H1 (cell line): ENCODE results near the gene BRINP3. TPM values are rescaled to one million over a fixed set of nuclear protein-coding genes. Genes with fewer than 3 reads are reported as not detected.

ENCODE experiments used
- CTCF ChIA-PET: fragments of 300-600 bp; sonication (Branson Sonifier 250); formaldehyde crosslinking; loops from one replicate; lab custom pipeline; 2021; ENCODE audit not compliant: partially characterized antibody; lab: Charles Lee
- POLR2A ChIA-PET: fragments of 300-600 bp; sonication (Branson Sonifier 250); formaldehyde crosslinking; loops from one replicate; lab custom pipeline; 2021; ENCODE audit warnings: inconsistent platforms; ENCODE audit not compliant: partially characterized antibody; lab: Charles Lee
- DNase-seq, 2 experiments: peaks; one replicate each; pipeline versions ENCODE4 v3.0.0 to v3.0.0-alpha.2; 2010 to 2022; ENCODE audit warnings: low spot score in 2 of 2, low read depth in 1 of 2, mixed read lengths in 1 of 2
- FAIRE-seq: peaks from 2 replicates; lab custom pipeline; 2011; peaks lifted over from hg19 to GRCh38; lab: Jason Lieb, UNC
- H2AFZ ChIP-seq: 2 replicates; pipeline ENCODE4 v1.8.1; 2012; ENCODE audit warnings: low read length, inconsistent platforms
- H2AK5ac ChIP-seq: 2 replicates; pipeline ENCODE4 v1.6.1; 2013; ENCODE audit warnings: low read depth, low read length
- H2BK120ac ChIP-seq: replicated peaks from 2 replicates; pipeline ENCODE3; 2013; ENCODE audit warnings: low read depth, low read length, inconsistent platforms
- H2BK12ac ChIP-seq: 2 replicates; pipeline ENCODE4 v1.6.1; 2013; ENCODE audit warnings: low read depth, low read length
- H2BK15ac ChIP-seq: 2 replicates; pipeline ENCODE4 v1.6.1; 2013; ENCODE audit warnings: low read length
- H2BK20ac ChIP-seq: 2 replicates; pipeline ENCODE4 v1.6.1; 2013; ENCODE audit warnings: low read length
- H2BK5ac ChIP-seq: 2 replicates; pipeline ENCODE4 v1.6.1; 2013; ENCODE audit warnings: low read depth, low read length
- H3K14ac ChIP-seq: 2 replicates; pipeline ENCODE4 v1.6.1; 2013; ENCODE audit warnings: inconsistent platforms; ENCODE audit not compliant: insufficient read length
- H3K18ac ChIP-seq: 2 replicates; pipeline ENCODE4 v1.6.1; 2013; ENCODE audit warnings: low read length; ENCODE audit errors: extremely low read depth
- H3K23ac ChIP-seq: 2 replicates; pipeline ENCODE4 v1.6.1; 2013; ENCODE audit warnings: inconsistent platforms; ENCODE audit not compliant: insufficient read length
- H3K23me2 ChIP-seq: 2 replicates; pipeline ENCODE4 v1.6.1; 2013; ENCODE audit warnings: low read depth, low read length
- H3K27ac ChIP-seq: 2 replicates; pipeline ENCODE4 v1.6.1; 2011; ENCODE audit warnings: low read depth, low read length, inconsistent platforms
- H3K27me3 ChIP-seq, 4 experiments: replicated peaks in 1 of 4; 1 replicate in 1 of 4; 2 replicates in 3 of 4; pipeline versions ENCODE4 v1.6.1 to v1.8.1; 2011 to 2013; ENCODE audit warnings: low read length in 3 of 4, mild to moderate bottlenecking in 3 of 4, inconsistent platforms in 2 of 4, mixed read lengths in 2 of 4, moderate library complexity in 1 of 4; ENCODE audit not compliant: control insufficient read depth in 3 of 4, insufficient read depth in 3 of 4; ENCODE audit errors: extremely low read depth in 1 of 4
- H3K36me3 ChIP-seq, 4 experiments: 2 replicates each; pipeline versions ENCODE4 v1.6.1 to v1.8.1; 2011 to 2013; ENCODE audit warnings: mild to moderate bottlenecking in 4 of 4, low read length in 3 of 4, moderate library complexity in 2 of 4, control low read depth in 1 of 4, inconsistent platforms in 1 of 4; ENCODE audit not compliant: insufficient read depth in 4 of 4, control insufficient read depth in 2 of 4
- H3K4ac ChIP-seq: replicated peaks from 2 replicates; pipeline ENCODE3; 2013; ENCODE audit warnings: low read length, low read depth, mixed read lengths, inconsistent platforms; ENCODE audit not compliant: insufficient read length
- H3K4me1 ChIP-seq, 4 experiments: replicated peaks in 1 of 4; 1 replicate in 1 of 4; 2 replicates in 3 of 4; pipeline versions ENCODE4 v1.6.1 to v1.8.1; 2011 to 2013; ENCODE audit warnings: low read length in 3 of 4, inconsistent platforms in 2 of 4, mixed read lengths in 1 of 4; ENCODE audit not compliant: insufficient read depth in 4 of 4, control insufficient read depth in 3 of 4
- H3K4me2 ChIP-seq, 2 experiments: 2 replicates each; pipeline versions ENCODE4 v1.6.1 to v1.8.1; 2011 to 2013; ENCODE audit warnings: low read depth in 2 of 2, low read length in 2 of 2, control low read depth in 1 of 2, inconsistent platforms in 1 of 2, mild to moderate bottlenecking in 1 of 2; ENCODE audit not compliant: insufficient read depth in 1 of 2
- H3K4me3 ChIP-seq, 4 experiments: fragments of 200-600, 300-600 bp in 1 of 4; sonication (generic), shearing (Covaris generic), sonication (Bioruptor Twin) in 1 of 4; 2 replicates each; pipeline versions ENCODE4 v1.5.1 to v1.8.1; 2011 to 2016; ENCODE audit warnings: low read length in 4 of 4, low read depth in 3 of 4, control low read depth in 2 of 4, inconsistent platforms in 2 of 4, mild to moderate bottlenecking in 2 of 4, mixed read lengths in 1 of 4, moderate library complexity in 1 of 4; ENCODE audit not compliant: insufficient read depth in 2 of 4; ENCODE audit errors: extremely low read depth in 1 of 4
- H3K56ac ChIP-seq: replicated peaks from 2 replicates; pipeline ENCODE3; 2013; ENCODE audit warnings: low read depth, mild to moderate bottlenecking, mixed read lengths, low read length, inconsistent platforms; ENCODE audit not compliant: insufficient read length
- H3K79me1 ChIP-seq: 2 replicates; pipeline ENCODE4 v1.6.1; 2013; ENCODE audit warnings: low read depth, low read length, control low read depth
- H3K79me2 ChIP-seq, 2 experiments: 2 replicates each; pipeline versions ENCODE4 v1.6.1 to v1.8.1; 2012 to 2013; ENCODE audit warnings: low read length in 2 of 2, mild to moderate bottlenecking in 2 of 2, inconsistent platforms in 1 of 2; ENCODE audit not compliant: insufficient read depth in 2 of 2, control insufficient read depth in 1 of 2
- H3K9ac ChIP-seq, 4 experiments: replicated peaks in 1 of 4; 1 replicate in 1 of 4; 2 replicates in 3 of 4; pipeline versions ENCODE4 v1.6.1 to v1.8.1; 2011 to 2013; ENCODE audit warnings: low read depth in 3 of 4, low read length in 3 of 4, control low read depth in 2 of 4, mild to moderate bottlenecking in 2 of 4, moderate library complexity in 2 of 4, inconsistent platforms in 1 of 4; ENCODE audit errors: extremely low read depth in 1 of 4
- H3K9me3 ChIP-seq, 2 experiments: 2 replicates each; pipeline versions ENCODE4 v1.6.1 to v1.8.1; 2012 to 2013; ENCODE audit warnings: mild to moderate bottlenecking in 2 of 2, moderate library complexity in 2 of 2, control low read depth in 1 of 2, inconsistent platforms in 1 of 2, low read depth in 1 of 2, low read length in 1 of 2, mixed read lengths in 1 of 2; ENCODE audit not compliant: insufficient read depth in 2 of 2
- H4K20me1 ChIP-seq, 2 experiments: replicated peaks in 1 of 2; 2 replicates each; pipeline versions ENCODE3 to v1.8.1; 2011 to 2013; ENCODE audit warnings: inconsistent platforms in 2 of 2, low read length in 2 of 2, mild to moderate bottlenecking in 1 of 2; ENCODE audit not compliant: insufficient read depth in 2 of 2, control insufficient read depth in 1 of 2
- H4K5ac ChIP-seq: 2 replicates; pipeline ENCODE4 v1.6.1; 2013; ENCODE audit warnings: low read length, low read depth, mixed read lengths, inconsistent platforms; ENCODE audit not compliant: insufficient read length
- H4K8ac ChIP-seq: 2 replicates; pipeline ENCODE4 v1.8.0; 2013; ENCODE audit warnings: mild to moderate bottlenecking, moderate library complexity, low read length, inconsistent platforms; ENCODE audit not compliant: insufficient read depth; ENCODE audit errors: extremely low read depth
- H4K91ac ChIP-seq: replicated peaks from 2 replicates; pipeline ENCODE3; 2013; ENCODE audit warnings: low read length, mixed read lengths, inconsistent platforms; ENCODE audit not compliant: insufficient read length
- ATF3 ChIP-seq: IDR thresholded peaks from 2 replicates; pipeline ENCODE4 v1.6.1; 2011; ENCODE audit warnings: low read depth, mild to moderate bottlenecking, low read length; ENCODE audit not compliant: insufficient read depth
- CHD2 ChIP-seq: IDR thresholded peaks from 2 replicates; pipeline ENCODE4 v1.6.1; 2012; ENCODE audit warnings: low read length, improper control_type of control experiment
- CTBP2 ChIP-seq: IDR thresholded peaks from 2 replicates; pipeline ENCODE4 v1.7.0; 2011; ENCODE audit warnings: borderline replicate concordance, mild to moderate bottlenecking, moderate library complexity, mixed read lengths, low read length; ENCODE audit not compliant: insufficient read depth, insufficient read length
- EZH2 ChIP-seq: fragments of 200-600 bp; sonication (generic); IDR thresholded peaks from 2 replicates; pipeline ENCODE4 v1.7.1; 2012; ENCODE audit warnings: low read depth, mild to moderate bottlenecking, moderate library complexity, low read length, inconsistent platforms; ENCODE audit not compliant: severe bottlenecking
- KDM1A ChIP-seq: fragments of 200-600, 300-600 bp; sonication (generic); IDR thresholded peaks from 2 replicates; pipeline ENCODE4 v1.7.1; 2016; ENCODE audit warnings: mild to moderate bottlenecking, low read length, borderline replicate concordance
- PHF8 ChIP-seq: fragments of 200-600 bp; sonication (generic); conservative IDR thresholded peaks from 2 replicates; pipeline ENCODE4 v1.7.1; 2012; ENCODE audit warnings: low read depth, mild to moderate bottlenecking, inconsistent platforms, low read length, moderate library complexity
- POLR2A ChIP-seq, 2 experiments: IDR thresholded peaks; 1 replicate in 1 of 2; 2 replicates in 1 of 2; pipeline ENCODE4 v1.6.1; 2011; ENCODE audit warnings: low read depth in 2 of 2, low read length in 2 of 2, mild to moderate bottlenecking in 2 of 2; ENCODE audit errors: control extremely low read depth in 1 of 2
- POU5F1 ChIP-seq: IDR thresholded peaks from 2 replicates; pipeline ENCODE4 v1.6.1; 2011; ENCODE audit warnings: low read depth, mild to moderate bottlenecking, low read length, moderate library complexity
- RAD21 ChIP-seq, 2 experiments: IDR thresholded peaks in 1 of 2; conservative IDR thresholded peaks in 1 of 2; 2 replicates each; pipeline ENCODE4 v1.6.1; 2011; ENCODE audit warnings: low read depth in 2 of 2, low read length in 2 of 2, improper control_type of control experiment in 1 of 2, inconsistent platforms in 1 of 2, mild to moderate bottlenecking in 1 of 2, moderate library complexity in 1 of 2
- RNF2 ChIP-seq: fragments of 200-900, 300-1000 bp; sonication (generic); IDR thresholded peaks from 2 replicates; pipeline ENCODE4 v1.7.1; 2016; ENCODE audit warnings: borderline replicate concordance, low read depth, mild to moderate bottlenecking, antibody characterized with exemption, low read length; ENCODE audit not compliant: poor library complexity, severe bottlenecking; ENCODE audit errors: missing control alignments
- RXRA ChIP-seq: IDR thresholded peaks from 2 replicates; pipeline ENCODE4 v1.6.1; 2011; ENCODE audit warnings: low read depth, mild to moderate bottlenecking, low read length, moderate library complexity; ENCODE audit not compliant: insufficient read depth
- SIRT6 ChIP-seq: IDR thresholded peaks from one replicate; pipeline ENCODE4 v1.7.1; 2012; ENCODE audit warnings: low read length, inconsistent platforms
- TEAD4 ChIP-seq: IDR thresholded peaks from 2 replicates; pipeline ENCODE4 v1.6.1; 2012; ENCODE audit warnings: low read depth, low read length, inconsistent platforms, mixed read lengths
- WGBS, 2 experiments: shearing (Covaris generic) in 1 of 2; methylation state at CpG; one replicate each; pipeline versions ENCODE4 v1.1.6 to v1.1.7; 2013 to 2015; ENCODE audit warnings: low lambda C conversion rate in 2 of 2, mixed read lengths in 2 of 2, inconsistent platforms in 1 of 2, low coverage in 1 of 2, missing lambda C conversion rate in 1 of 2; ENCODE audit not compliant: insufficient replicate concordance in 2 of 2, insufficient coverage in 1 of 2, insufficient read length in 1 of 2; ENCODE audit errors: extremely low coverage in 1 of 2, missing lambda C conversion rate in 1 of 2; 5-methylcytosine and 5-hydroxymethylcytosine counted together
- polyA plus RNA-seq, 7 experiments: library from polyadenylated mRNA; depleted of rRNA in 3 of 7; stranded (reverse) in 5 of 7; unstranded in 2 of 7; fragments of >200 nt in 5 of 7; fragments of 200-250 nt in 2 of 7; gene quantifications; 1 replicate in 5 of 7; 2 replicates in 1 of 7; 4 replicates in 1 of 7; pipeline versions ENCODE4 v1.2.1 to v1.2.3, GENCODE V29; 2011 to 2013; ENCODE audit warnings: missing spikeins in 2 of 7, mixed read lengths in 2 of 7
- total RNA-seq: library from RNA; stranded (reverse); fragmentation: NEBNext Ultra II Directional; extraction: Animal tissue kit (Norgen Biotek cat#: 25700); gene quantifications from 2 replicates; pipeline ENCODE4 v1.2.1, GENCODE V29; 2021

Gene BRINP3
- total and polyA plus RNA-seq, 2 of the 8 experiments (the other 6 are each of a cell fraction or from before 2014, with no cell fraction given) = not detected

GRCh38 chr1:190377294-190377693, 100.4 kb downstream of the BRINP3 start:
- Histone ChIP-seq H3K79me1 (no peaks in the 10 kb centered on the region), H3K27ac (no peak overlapping the region), H3K23ac (no peak overlapping the region), H2AK5ac (no peak overlapping the region), H3K9ac (no peak overlapping the region), H4K8ac (no peak overlapping the region), H2BK120ac (no peak overlapping the region), H3K14ac (no peak overlapping the region), H3K4me2 (no peak overlapping the region), H2BK5ac (no peak overlapping the region), H2AFZ (no peak overlapping the region), H2BK12ac (no peak overlapping the region), H2BK15ac (no peak overlapping the region), H3K36me3 (no peaks in the 10 kb centered on the region), H4K20me1 (no peaks in the 10 kb centered on the region), H3K18ac (no peak overlapping the region), H4K91ac (no peak overlapping the region), H3K4ac (no peak overlapping the region), H3K4me3 (no peak overlapping the region), H2BK20ac (no peak overlapping the region), H3K79me2 (no peaks in the 10 kb centered on the region), H3K9me3 (no peaks in the 10 kb centered on the region), H3K56ac (no peak overlapping the region), H3K4me1 (no peaks in the 10 kb centered on the region), H4K5ac (no peak overlapping the region), H3K23me2 (no peaks in the 10 kb centered on the region), H3K27me3 (peaks cover 0 to 1% (median 0%) of the 10 kb centered on the region in 4 experiments; a peak in 1 of 7 replicates)
- ChIA-PET POLR2A (no interaction called here), CTCF (no interaction called here)
- WGBS, 2 experiments = 96% methylated on average over 2 of the region's 2 CpGs; no CpG with 5 or more reads in 1 of the 2 experiments
- DNase-seq (no peak), FAIRE-seq (no peak)
- TF ChIP-seq POU5F1 (no peak), TEAD4 (no peak), CTBP2 (no peak), EZH2 (no peak), RXRA (no peak), RNF2 (no peak), POLR2A (IDR thresholded peaks at IDR 0.05; ENCODE audit: control extremely low read depth in 1 of 2, low read depth in 2 of 2, low read length in 2 of 2) (no peak), SIRT6 (no peak), KDM1A (no peak), ATF3 (no peak), PHF8 (no peak), CHD2 (no peak), RAD21 (IDR thresholded peaks at IDR 0.05 in 1 of 2, conservative IDR thresholded peaks at IDR 0.05 in 1 of 2; ENCODE audit: low read depth in 2 of 2, low read length in 2 of 2) (no peak)
